Keratinocyte (primary cell): ENCODE data around the gene MBP.

Experiments
- CTCF ChIP-seq, 3 experiments: IDR thresholded peaks in 1 of 3; conservative IDR thresholded peaks in 1 of 3; optimal IDR thresholded peaks in 1 of 3; 2 replicates in 2 of 3; 3 replicates in 1 of 3; pipeline versions ENCODE3 to v1.5.1; 2011; ENCODE audit warnings: low read length in 3 of 3, mild to moderate bottlenecking in 3 of 3, moderate library complexity in 2 of 3, control low read depth in 1 of 3, inconsistent platforms in 1 of 3; ENCODE audit not compliant: insufficient read depth in 2 of 3; ENCODE audit errors: extremely low read depth in 1 of 3
- EZH2 ChIP-seq: IDR thresholded peaks from one replicate; pipeline ENCODE4 v1.6.1; 2012; ENCODE audit warnings: inconsistent platforms, mild to moderate bottlenecking, low read length, moderate library complexity

DNA sequence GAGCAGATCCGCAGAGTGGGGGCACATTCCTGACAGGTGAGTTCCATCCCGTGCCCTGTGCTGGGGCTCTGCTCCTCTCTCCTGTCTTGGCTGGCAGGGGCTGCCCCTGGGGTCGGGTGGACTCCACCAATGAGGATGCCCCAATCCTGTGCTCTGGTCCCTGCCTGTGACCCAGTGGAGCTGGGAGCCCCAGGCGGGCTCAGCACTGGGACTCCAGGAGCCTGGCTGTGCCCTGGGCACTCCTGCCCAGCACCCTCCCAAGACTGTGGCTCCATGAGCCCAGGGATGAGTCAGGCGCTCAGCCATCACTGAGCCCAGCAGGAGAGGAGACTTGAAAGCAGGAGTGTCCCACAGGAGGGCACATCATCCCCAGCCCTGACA, 53.9 kb downstream of the MBP start:
- TF ChIP-seq EZH2, result no peak
- TF ChIP-seq CTCF (optimal IDR thresholded peaks at IDR 0.05 in 1 of 3, IDR thresholded peaks at IDR 0.05 in 1 of 3, conservative IDR thresholded peaks at IDR 0.05 in 1 of 3; ENCODE audit: extremely low read depth in 1 of 3, insufficient read depth in 2 of 3, low read length in 3 of 3), result no peak
